Measurements from ENCODE around the gene GNPTG. TPM values are rescaled to one million over a fixed set of nuclear protein-coding genes. Genes with fewer than 3 reads are reported as not detected.
A peak's percentile ranks its signal among the peaks of the same experiment; 100 is the strongest.

Gene GNPTG
- total RNA-seq, 1 experiment from 2014 or later, result 20.9 TPM

DNA sequence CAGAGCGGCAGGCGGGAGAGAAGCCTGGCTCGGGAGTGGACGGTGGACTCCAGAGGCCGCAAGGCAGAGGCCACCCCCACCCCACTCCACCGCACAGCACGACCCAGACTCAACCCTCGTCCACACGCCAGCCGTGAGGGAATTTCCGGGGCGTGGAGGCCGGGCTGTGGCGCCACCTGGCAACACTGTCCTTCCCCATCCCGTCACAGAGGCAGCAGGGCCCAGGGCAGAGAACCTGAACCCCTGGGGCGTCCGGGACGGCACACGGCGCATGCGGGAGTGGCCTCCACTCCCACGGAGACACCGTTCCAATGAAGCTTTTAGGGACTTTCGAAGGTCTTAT, 23.5 kb downstream of the GNPTG start:
- Histone ChIP-seq H3K27me3 (replicated peaks; ENCODE audit: insufficient read depth, low read depth, low read length, poor library complexity) (no peaks in the 10 kb centered on the region), H3K4me1 (ENCODE audit: insufficient read depth, low read length, poor library complexity, severe bottlenecking) (peaks cover 16% of the 10 kb centered on the region), H3K4me3 (ENCODE audit: low read depth, low read length, poor library complexity, severe bottlenecking) (no peak overlapping the region), H3K36me3 (ENCODE audit: insufficient read depth, low read length, poor library complexity, severe bottlenecking) (peaks cover 10% of the 10 kb centered on the region), H3K9me3 (ENCODE audit: low read depth, low read length, poor library complexity, severe bottlenecking) (no peaks in the 10 kb centered on the region), H3K27ac (ENCODE audit: low read depth, low read length, poor library complexity, severe bottlenecking) (no peak overlapping the region)
- TF ChIP-seq EZH2 (IDR thresholded peaks at IDR 0.05; ENCODE audit: borderline replicate concordance, low read depth, low read length, poor library complexity, severe bottlenecking), result no peak
- TF ChIP-seq, protein P1, sequence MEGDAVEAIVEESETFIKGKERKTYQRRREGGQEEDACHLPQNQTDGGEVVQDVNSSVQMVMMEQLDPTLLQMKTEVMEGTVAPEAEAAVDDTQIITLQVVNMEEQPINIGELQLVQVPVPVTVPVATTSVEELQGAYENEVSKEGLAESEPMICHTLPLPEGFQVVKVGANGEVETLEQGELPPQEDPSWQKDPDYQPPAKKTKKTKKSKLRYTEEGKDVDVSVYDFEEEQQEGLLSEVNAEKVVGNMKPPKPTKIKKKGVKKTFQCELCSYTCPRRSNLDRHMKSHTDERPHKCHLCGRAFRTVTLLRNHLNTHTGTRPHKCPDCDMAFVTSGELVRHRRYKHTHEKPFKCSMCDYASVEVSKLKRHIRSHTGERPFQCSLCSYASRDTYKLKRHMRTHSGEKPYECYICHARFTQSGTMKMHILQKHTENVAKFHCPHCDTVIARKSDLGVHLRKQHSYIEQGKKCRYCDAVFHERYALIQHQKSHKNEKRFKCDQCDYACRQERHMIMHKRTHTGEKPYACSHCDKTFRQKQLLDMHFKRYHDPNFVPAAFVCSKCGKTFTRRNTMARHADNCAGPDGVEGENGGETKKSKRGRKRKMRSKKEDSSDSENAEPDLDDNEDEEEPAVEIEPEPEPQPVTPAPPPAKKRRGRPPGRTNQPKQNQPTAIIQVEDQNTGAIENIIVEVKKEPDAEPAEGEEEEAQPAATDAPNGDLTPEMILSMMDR (conservative IDR thresholded peaks at IDR 0.05; ENCODE audit: low read depth, low read length), result no peak
- intact Hi-C loops (cut with micrococcal nuclease; ENCODE audit: unreplicated experiment), result no loop called here
- ChIA-PET CTCF (no interaction called here), POLR2A (ENCODE audit: low non-redundant PET) (no interaction called here)
- DNase-seq (ENCODE audit: low spot score), result no peak
- no TSS peak for BruUV-seq (replicated peaks)

DNA sequence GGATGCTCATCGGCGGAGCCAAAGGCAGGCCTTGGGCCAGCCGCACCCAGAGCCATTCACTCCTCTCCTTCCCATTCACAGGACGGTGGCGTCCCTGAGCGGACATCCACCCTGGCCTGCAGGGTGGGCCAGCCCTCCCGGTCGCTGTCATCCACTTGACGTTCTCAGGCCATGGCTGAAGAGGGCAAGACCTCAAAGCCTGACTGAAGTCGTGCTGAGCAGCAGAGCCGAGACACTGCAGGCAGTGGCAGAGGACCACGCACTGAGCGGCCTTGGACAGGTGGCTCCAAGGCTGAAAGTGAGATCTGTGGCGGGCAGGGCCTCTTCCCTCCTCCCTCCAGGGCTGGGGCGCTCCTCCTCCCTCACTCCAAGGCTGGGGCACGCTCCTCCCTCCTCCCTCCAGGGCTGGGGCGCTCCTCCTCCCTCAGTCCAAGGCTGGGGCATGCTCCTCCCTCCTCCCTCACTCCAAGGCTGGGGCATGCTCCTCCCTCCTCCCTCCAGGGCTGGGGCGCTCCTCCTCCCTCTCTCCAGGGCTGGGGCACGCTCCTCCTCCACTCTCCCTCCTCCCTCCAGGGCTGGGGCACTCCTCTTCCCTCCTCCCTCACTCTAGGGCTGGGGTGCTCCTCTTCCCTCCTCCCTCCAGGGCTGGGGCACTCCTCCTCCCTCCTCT, 24.1 kb downstream of the GNPTG start:
- Histone ChIP-seq H3K4me1 (ENCODE audit: insufficient read depth, low read length, poor library complexity, severe bottlenecking) (peaks cover 16% of the 10 kb centered on the region), H3K36me3 (ENCODE audit: insufficient read depth, low read length, poor library complexity, severe bottlenecking) (peaks cover 10% of the 10 kb centered on the region), H3K27me3 (replicated peaks; ENCODE audit: insufficient read depth, low read depth, low read length, poor library complexity) (no peaks in the 10 kb centered on the region), H3K27ac (ENCODE audit: low read depth, low read length, poor library complexity, severe bottlenecking) (no peak overlapping the region), H3K4me3 (ENCODE audit: low read depth, low read length, poor library complexity, severe bottlenecking) (no peak overlapping the region), H3K9me3 (ENCODE audit: low read depth, low read length, poor library complexity, severe bottlenecking) (no peaks in the 10 kb centered on the region)
- peak; percentile 32 for DNase-seq (ENCODE audit: low spot score)
- ChIA-PET POLR2A (ENCODE audit: low non-redundant PET) (no interaction called here), CTCF (no interaction called here)
- intact Hi-C loops (cut with micrococcal nuclease; ENCODE audit: unreplicated experiment), result no loop called here
- BruUV-seq (replicated peaks), result no TSS peak
- TF ChIP-seq, protein P1 (conservative IDR thresholded peaks at IDR 0.05; ENCODE audit: low read depth, low read length), result no peak
- TF ChIP-seq EZH2 (IDR thresholded peaks at IDR 0.05; ENCODE audit: borderline replicate concordance, low read depth, low read length, poor library complexity, severe bottlenecking), result no peak

DNA sequence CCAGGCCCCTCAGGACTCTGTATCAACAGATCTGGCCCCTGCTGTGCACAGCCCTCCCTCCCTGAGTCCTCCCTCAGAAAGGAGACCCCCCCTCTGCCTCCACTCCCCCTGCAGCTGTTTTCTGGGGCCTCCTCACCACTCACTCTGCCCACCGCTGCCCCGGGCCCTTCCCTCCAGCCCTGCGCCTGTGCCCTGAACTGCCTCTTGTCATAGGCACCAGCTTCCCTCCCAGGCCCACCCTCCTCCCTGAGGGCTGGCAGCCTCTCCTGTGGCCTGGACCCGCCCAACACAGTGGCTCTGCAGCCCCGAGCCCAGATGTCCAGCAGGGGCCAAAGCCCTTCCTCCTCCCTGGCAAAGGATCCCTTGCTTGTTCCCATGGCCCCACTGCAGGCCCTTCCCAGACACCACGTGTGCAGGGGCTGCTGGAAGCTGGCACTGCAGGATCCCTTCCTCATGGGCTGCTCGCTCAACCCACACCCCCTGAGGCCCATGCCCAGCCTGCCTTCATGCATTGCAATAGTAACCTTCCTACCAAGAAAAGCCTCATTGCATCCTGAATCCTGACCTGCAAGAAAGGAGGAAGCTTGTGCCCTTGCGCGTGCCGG, 25.8 kb downstream of the GNPTG start:
- no TSS peak for BruUV-seq (replicated peaks)
- peak overlapping the region; percentile 90 for H3K4me3 ChIP-seq (ENCODE audit: low read depth, low read length, poor library complexity, severe bottlenecking)
- peak overlapping the region; percentile 97 for H3K27ac ChIP-seq (ENCODE audit: low read depth, low read length, poor library complexity, severe bottlenecking)
- peaks cover 16% of the 10 kb centered on the region for H3K4me1 ChIP-seq (ENCODE audit: insufficient read depth, low read length, poor library complexity, severe bottlenecking)
- no peaks in the 10 kb centered on the region for H3K27me3 ChIP-seq (replicated peaks; ENCODE audit: insufficient read depth, low read depth, low read length, poor library complexity)
- intact Hi-C loops (cut with micrococcal nuclease; ENCODE audit: unreplicated experiment), result no loop called here
- CTCF ChIA-PET, result no interaction called here
- H3K36me3 ChIP-seq (ENCODE audit: insufficient read depth, low read length, poor library complexity, severe bottlenecking), result peaks cover 10% of the 10 kb centered on the region
- no peak for TF ChIP-seq EZH2 (IDR thresholded peaks at IDR 0.05; ENCODE audit: borderline replicate concordance, low read depth, low read length, poor library complexity, severe bottlenecking)
- TF ChIP-seq, protein P1 (conservative IDR thresholded peaks at IDR 0.05; ENCODE audit: low read depth, low read length), result no peak
- DNase-seq (ENCODE audit: low spot score), result no peak
- POLR2A ChIA-PET (ENCODE audit: low non-redundant PET), result interaction anchor here (0.5 kb wide), 1 partner anchor 39 kb away, joined by 3 read pairs; no protein-coding TSS in a partner anchor
- H3K9me3 ChIP-seq (ENCODE audit: low read depth, low read length, poor library complexity, severe bottlenecking), result no peaks in the 10 kb centered on the region
